ENCODE results near the gene B2M. TPM values are rescaled to one million over a fixed set of nuclear protein-coding genes. Genes with fewer than 3 reads are reported as not detected.

The B2M gene
- total RNA-seq, result 1,000 to 10,000 TPM; 2,538 to 3,855 (median 2,897) TPM

- H3K4me3 ChIP-seq (replicated peaks in 1 of 3), result peak within 1 kb of the TSS; percentile 83 to 99 (median 98)
- TF ChIP-seq POLR2A (IDR thresholded peaks at IDR 0.05) (peak; percentile 97 to 100), CTCF (IDR thresholded peaks at IDR 0.05) (peak in 2 of 6 experiments; percentile 7 to 23)
- no peaks in the 10 kb centered on the region for H3K27me3 ChIP-seq
- peaks cover 0 to 17% of the 10 kb centered on the region in 2 donors for H3K4me1 ChIP-seq
- peak within 1 kb of the TSS; percentile 98 to 100 (median 99) for H3K27ac ChIP-seq
- no peaks in the 10 kb centered on the region for H3K9me3 ChIP-seq
- intact Hi-C loops (cut with DNase I), result no loop called here
- WGBS, 2 donors, result 1% methylated on average over 21 to 29 of the region's 37 CpGs
- peak; percentile 95 to 96 for DNase-seq
- peaks cover 8 to 12% of the 10 kb centered on the region in 2 donors for H3K36me3 ChIP-seq
These were observed at the start of gene B2M, which contains the start of gene PATL2 for GRCh38 chr15:44711096-44711742. TSS of gene B2M (plus strand) at chr15:44711517. CDS start at chr15:44711547, 30 bp downstream. TSS of gene PATL2 (minus strand) at chr15:44711323. CDS start at chr15:44676490, 34,833 bp downstream.

GRCh38 chr15:44661576-44661975 lies 49.7 kb upstream of the B2M start:
- H3K4me1 ChIP-seq, result peaks cover 15 to 17% of the 10 kb centered on the region in 2 donors
- H3K27ac ChIP-seq, result peak overlapping the region in 1 of 3 donors; percentile 93
- TF ChIP-seq CTCF (IDR thresholded peaks at IDR 0.05) (no peak), POLR2A (IDR thresholded peaks at IDR 0.05) (no peak)
- no peaks in the 10 kb centered on the region for H3K9me3 ChIP-seq
- H3K27me3 ChIP-seq, result no peaks in the 10 kb centered on the region
- H3K4me3 ChIP-seq (replicated peaks in 1 of 3), result no peak overlapping the region
- H3K36me3 ChIP-seq, result peaks cover 9 to 16% of the 10 kb centered on the region in 2 donors
- intact Hi-C loops (cut with DNase I), result loop anchor here (10.0 kb wide), 1 partner anchor 77 kb away; no protein-coding TSS in a partner anchor
- DNase-seq, result no peak

GRCh38 chr15:44662478-44663409 lies 48.6 kb upstream of the B2M start:
- intact Hi-C loops (cut with DNase I), result loop anchor here (10.0 kb wide), 1 partner anchor 78 kb away; no protein-coding TSS in a partner anchor
- WGBS, 2 donors, result 14 to 16% methylated on average over 29 to 30 of the region's 34 CpGs
- H3K27me3 ChIP-seq, result no peaks in the 10 kb centered on the region
- H3K36me3 ChIP-seq, result peaks cover 9 to 15% of the 10 kb centered on the region in 2 donors
- DNase-seq, result peak; percentile 86 to 87
- peak overlapping the region; percentile 27 to 93 (median 57) for H3K4me3 ChIP-seq (replicated peaks in 1 of 3)
- H3K4me1 ChIP-seq, result peaks cover 14 to 17% of the 10 kb centered on the region in 2 donors
- no peaks in the 10 kb centered on the region for H3K9me3 ChIP-seq
- peak overlapping the region; percentile 93 to 99 (median 99) for H3K27ac ChIP-seq
- TF ChIP-seq POLR2A (IDR thresholded peaks at IDR 0.05) (no peak), CTCF (IDR thresholded peaks at IDR 0.05) (no peak)

GRCh38 chr15:44663410-44664308 lies 47.7 kb upstream of the B2M start, which contains the start of gene SPG11:
TSS of gene SPG11 (minus strand) at chr15:44663662. CDS start at chr15:44663647, 15 bp downstream.
- Histone ChIP-seq H3K27ac (peak within 1 kb of the TSS; percentile 93 to 99 (median 99)), H3K9me3 (no peaks in the 10 kb centered on the region), H3K4me1 (peaks cover 14 to 17% of the 10 kb centered on the region in 2 donors), H3K4me3 (replicated peaks in 1 of 3) (peak within 1 kb of the TSS; percentile 27 to 93 (median 57)), H3K27me3 (no peaks in the 10 kb centered on the region), H3K36me3 (peaks cover 4 to 10% of the 10 kb centered on the region in 2 donors)
- TF ChIP-seq CTCF (IDR thresholded peaks at IDR 0.05) (peak; percentile 75 to 99 (median 96)), POLR2A (IDR thresholded peaks at IDR 0.05) (peak; percentile 81 to 93)
- intact Hi-C loops (cut with DNase I), result loop anchor here (10.0 kb wide), 1 partner anchor 79 kb away; no protein-coding TSS in a partner anchor
- DNase-seq, result peak; percentile 99
- WGBS, 2 donors, result 17 to 40% methylated on average over 10 to 25 of the region's 53 CpGs

All from thyroid gland (tissue), 4 donors.